WTC11 (cell line): ENCODE results near the gene HES6. TPM values are rescaled to one million over a fixed set of nuclear protein-coding genes. Genes with fewer than 3 reads are reported as not detected.

ENCODE experiments used
- ESRRA ChIP-seq: sonication (generic); formaldehyde crosslinking; IDR thresholded peaks from 2 replicates; pipeline ENCODE4 v1.8.1; 2022; ENCODE audit warnings: mild to moderate bottlenecking, missing genetic modification reagents, borderline replicate concordance
- ETV6 ChIP-seq: sonication (generic); formaldehyde crosslinking; IDR thresholded peaks from 2 replicates; pipeline ENCODE4 v1.8.1; 2022; ENCODE audit warnings: mild to moderate bottlenecking, missing genetic modification reagents
- FOXJ3 ChIP-seq: sonication (generic); formaldehyde crosslinking; IDR thresholded peaks from 2 replicates; pipeline ENCODE4 v1.9.0; 2021; ENCODE audit warnings: missing genetic modification reagents, mild to moderate bottlenecking, borderline replicate concordance
- JAZF1 ChIP-seq: fragments of 250-450 bp; sonication (Bioruptor Pico); IDR thresholded peaks from 2 replicates; pipeline ENCODE4 v1.9.0; 2021; ENCODE audit warnings: moderate library complexity, mild to moderate bottlenecking, inconsistent platforms
- KAT7 ChIP-seq: sonication (generic); formaldehyde crosslinking; IDR thresholded peaks from 2 replicates; pipeline ENCODE4 v1.8.1; 2023; ENCODE audit warnings: missing genetic modification reagents, mild to moderate bottlenecking, borderline replicate concordance
- MXD4 ChIP-seq: fragments of 250-450 bp; sonication (Bioruptor Pico); IDR thresholded peaks from 2 replicates; pipeline ENCODE4 v1.8.0; 2021; ENCODE audit warnings: mild to moderate bottlenecking, moderate library complexity, borderline replicate concordance
- MYBL2 ChIP-seq: sonication (generic); formaldehyde crosslinking; IDR thresholded peaks from 2 replicates; pipeline ENCODE4 v1.8.1; 2023; ENCODE audit warnings: mild to moderate bottlenecking, moderate library complexity, missing genetic modification reagents
- NFYB ChIP-seq: sonication (generic); formaldehyde crosslinking; conservative IDR thresholded peaks from 2 replicates; pipeline ENCODE4 v1.8.0; 2022; ENCODE audit warnings: low read depth, missing genetic modification reagents
- NR1H2 ChIP-seq: sonication (generic); formaldehyde crosslinking; IDR thresholded peaks from 2 replicates; pipeline ENCODE4 v1.9.0; 2021; ENCODE audit warnings: mild to moderate bottlenecking, moderate library complexity, missing genetic modification reagents
- NR3C1 ChIP-seq: sonication (generic); formaldehyde crosslinking; conservative IDR thresholded peaks from 2 replicates; pipeline ENCODE4 v1.8.1; 2023; ENCODE audit warnings: low read depth, mild to moderate bottlenecking, missing genetic modification reagents
- TEAD1 ChIP-seq: sonication (generic); formaldehyde crosslinking; IDR thresholded peaks from 2 replicates; pipeline ENCODE4 v1.8.0; 2022; ENCODE audit warnings: mild to moderate bottlenecking, missing genetic modification reagents
- ZNF138 ChIP-seq: sonication (generic); formaldehyde crosslinking; conservative IDR thresholded peaks from 2 replicates; pipeline ENCODE4 v1.8.1; 2022; ENCODE audit warnings: mild to moderate bottlenecking, moderate library complexity, missing genetic modification reagents
- ZNF263 ChIP-seq: sonication (generic); formaldehyde crosslinking; IDR thresholded peaks from 2 replicates; pipeline ENCODE4 v1.8.1; 2022; ENCODE audit warnings: low read depth, mild to moderate bottlenecking, moderate library complexity, missing genetic modification reagents
- ZNF396 ChIP-seq: fragments of 250-450 bp; sonication (Bioruptor Pico); IDR thresholded peaks from 2 replicates; pipeline ENCODE4 v1.8.0; 2021; ENCODE audit warnings: mild to moderate bottlenecking, moderate library complexity, borderline replicate concordance
- total RNA-seq: library from RNA; stranded (reverse); gene quantifications from 3 replicates; pipeline ENCODE4 v1.2.3, GENCODE V29; 2021
- TF ChIP-seq, protein P1 (sequence below): fragments of 250-450 bp; sonication (Bioruptor Pico); conservative IDR thresholded peaks from 2 replicates; pipeline ENCODE4 v1.9.0; 2021; ENCODE audit warnings: mild to moderate bottlenecking
- TF ChIP-seq, protein P2 (sequence below): sonication (generic); formaldehyde crosslinking; IDR thresholded peaks from 2 replicates; pipeline ENCODE4 v1.8.0; 2022; ENCODE audit warnings: mild to moderate bottlenecking, missing genetic modification reagents
- TF ChIP-seq, protein P3 (sequence below): sonication (generic); formaldehyde crosslinking; IDR thresholded peaks from 2 replicates; pipeline ENCODE4 v1.8.1; 2023; ENCODE audit warnings: mild to moderate bottlenecking, missing genetic modification reagents, moderate library complexity
- TF ChIP-seq, protein P4 (sequence below): sonication (generic); formaldehyde crosslinking; IDR thresholded peaks from 2 replicates; pipeline ENCODE4 v1.8.0; 2022; ENCODE audit warnings: mild to moderate bottlenecking, missing genetic modification reagents
- TF ChIP-seq, protein P5 (sequence below): fragments of 200-600 bp; IDR thresholded peaks from 2 replicates; pipeline ENCODE4 v1.8.0; 2022; ENCODE audit warnings: antibody characterized with exemption
- TF ChIP-seq, protein P6 (sequence below): sonication (generic); formaldehyde crosslinking; IDR thresholded peaks from 2 replicates; pipeline ENCODE4 v1.8.1; 2022; ENCODE audit warnings: missing genetic modification reagents, borderline replicate concordance

The HES6 gene
- total RNA-seq, 1 experiment from 2014 or later, result 52.1 TPM

DNA sequence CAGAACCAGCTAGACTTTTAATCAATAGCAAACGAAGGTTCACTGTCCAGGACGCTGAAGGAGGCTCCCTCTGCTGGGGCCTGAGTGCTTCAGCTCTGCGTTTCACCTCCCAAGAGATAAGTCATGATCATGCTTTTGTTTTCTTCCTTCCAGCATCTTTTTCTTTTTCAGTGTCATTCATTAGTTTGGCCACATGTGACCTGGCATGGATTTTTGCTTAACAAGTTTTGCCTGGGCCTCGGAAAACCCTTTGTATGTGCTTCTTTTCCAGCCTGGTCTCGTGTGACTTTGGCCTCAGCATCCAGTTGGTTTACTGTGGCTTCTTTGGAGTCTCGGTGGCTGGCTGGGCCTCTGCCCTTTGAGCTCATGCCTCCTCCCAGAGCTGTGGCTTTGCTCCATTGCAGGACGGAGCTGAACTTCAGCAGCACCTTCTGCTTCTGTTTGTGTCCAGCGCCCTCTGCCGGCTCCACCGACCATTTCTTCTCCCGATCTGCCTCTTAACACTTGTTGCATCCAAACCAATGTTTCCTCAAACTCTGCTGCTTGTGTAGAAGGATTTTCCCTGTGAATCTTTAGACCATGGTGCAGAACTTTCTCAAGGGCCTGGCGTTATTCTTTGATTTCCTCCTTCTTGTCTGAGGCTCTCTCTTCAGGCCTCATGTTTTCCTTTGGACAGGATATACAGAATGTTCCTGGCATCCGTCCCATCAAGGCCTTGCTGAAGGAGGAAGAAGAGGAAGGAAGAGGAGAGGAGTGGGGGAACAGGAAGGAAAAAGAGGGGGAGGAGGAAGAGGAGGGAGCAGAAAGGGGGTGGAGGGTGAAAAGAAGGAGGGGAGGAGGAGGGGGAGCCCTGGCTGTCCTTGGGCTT is 23.6 kb upstream of the HES6 start (continued):
- TF ChIP-seq KAT7 (CRISPR knock-in tag) (no peak), ZNF263 (CRISPR knock-in tag) (no peak), TEAD1 (CRISPR knock-in tag) (no peak), MXD4 (CRISPR knock-in tag) (no peak), ETV6 (0 out of 2 replicates have a peak, but pooled peaks have one; percentile 33), MYBL2 (no peak), NR3C1 (no peak), JAZF1 (CRISPR knock-in tag) (no peak), NR1H2 (CRISPR knock-in tag) (no peak), ZNF138 (CRISPR knock-in tag) (no peak), ZNF396 (CRISPR knock-in tag) (no peak), ESRRA (CRISPR knock-in tag) (no peak), FOXJ3 (CRISPR knock-in tag) (no peak), NFYB (CRISPR knock-in tag) (no peak)
- TF ChIP-seq, protein P1, sequence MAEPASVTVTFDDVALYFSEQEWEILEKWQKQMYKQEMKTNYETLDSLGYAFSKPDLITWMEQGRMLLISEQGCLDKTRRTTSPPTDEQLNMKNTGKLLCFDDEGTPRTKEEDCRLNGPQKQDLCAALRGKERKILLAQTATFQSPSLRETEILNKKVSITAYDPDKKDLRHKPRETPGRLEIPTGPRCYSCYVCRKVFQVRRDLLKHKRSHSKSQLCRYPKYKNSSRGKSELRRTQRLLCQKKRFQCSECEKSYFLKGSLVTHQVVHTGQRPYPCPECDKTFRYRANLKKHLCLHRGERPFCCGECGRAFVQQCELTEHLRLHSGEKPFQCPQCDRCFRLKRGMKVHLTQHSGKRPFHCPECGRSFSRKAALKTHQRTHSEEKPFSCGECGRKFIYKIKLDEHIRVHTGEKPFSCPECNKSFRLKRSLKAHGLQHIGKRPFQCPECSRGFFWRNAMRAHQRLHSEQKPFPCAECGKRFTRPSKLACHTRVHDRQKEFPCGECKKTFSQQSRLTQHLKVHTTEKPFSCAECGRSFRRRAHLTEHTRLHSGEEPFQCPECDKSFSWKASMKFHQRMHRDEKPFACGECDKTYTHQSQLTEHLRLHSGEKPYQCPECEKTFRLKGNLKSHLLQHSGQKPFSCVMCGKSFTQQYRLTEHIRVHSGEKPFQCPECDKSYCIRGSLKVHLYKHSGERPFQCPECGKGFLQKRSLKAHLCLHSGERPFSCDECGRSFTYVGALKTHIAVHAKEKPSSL, result no peak
- TF ChIP-seq, protein P2, sequence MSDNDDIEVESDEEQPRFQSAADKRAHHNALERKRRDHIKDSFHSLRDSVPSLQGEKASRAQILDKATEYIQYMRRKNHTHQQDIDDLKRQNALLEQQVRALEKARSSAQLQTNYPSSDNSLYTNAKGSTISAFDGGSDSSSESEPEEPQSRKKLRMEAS (CRISPR knock-in tag), result no peak
- TF ChIP-seq, protein P3, sequence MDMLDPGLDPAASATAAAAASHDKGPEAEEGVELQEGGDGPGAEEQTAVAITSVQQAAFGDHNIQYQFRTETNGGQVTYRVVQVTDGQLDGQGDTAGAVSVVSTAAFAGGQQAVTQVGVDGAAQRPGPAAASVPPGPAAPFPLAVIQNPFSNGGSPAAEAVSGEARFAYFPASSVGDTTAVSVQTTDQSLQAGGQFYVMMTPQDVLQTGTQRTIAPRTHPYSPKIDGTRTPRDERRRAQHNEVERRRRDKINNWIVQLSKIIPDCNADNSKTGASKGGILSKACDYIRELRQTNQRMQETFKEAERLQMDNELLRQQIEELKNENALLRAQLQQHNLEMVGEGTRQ (CRISPR knock-in tag), result no peak
- TF ChIP-seq, protein P4, sequence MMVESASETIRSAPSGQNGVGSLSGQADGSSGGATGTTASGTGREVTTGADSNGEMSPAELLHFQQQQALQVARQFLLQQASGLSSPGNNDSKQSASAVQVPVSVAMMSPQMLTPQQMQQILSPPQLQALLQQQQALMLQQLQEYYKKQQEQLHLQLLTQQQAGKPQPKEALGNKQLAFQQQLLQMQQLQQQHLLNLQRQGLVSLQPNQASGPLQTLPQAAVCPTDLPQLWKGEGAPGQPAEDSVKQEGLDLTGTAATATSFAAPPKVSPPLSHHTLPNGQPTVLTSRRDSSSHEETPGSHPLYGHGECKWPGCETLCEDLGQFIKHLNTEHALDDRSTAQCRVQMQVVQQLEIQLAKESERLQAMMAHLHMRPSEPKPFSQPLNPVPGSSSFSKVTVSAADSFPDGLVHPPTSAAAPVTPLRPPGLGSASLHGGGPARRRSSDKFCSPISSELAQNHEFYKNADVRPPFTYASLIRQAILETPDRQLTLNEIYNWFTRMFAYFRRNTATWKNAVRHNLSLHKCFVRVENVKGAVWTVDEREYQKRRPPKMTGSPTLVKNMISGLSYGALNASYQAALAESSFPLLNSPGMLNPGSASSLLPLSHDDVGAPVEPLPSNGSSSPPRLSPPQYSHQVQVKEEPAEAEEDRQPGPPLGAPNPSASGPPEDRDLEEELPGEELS (CRISPR knock-in tag), result no peak
- TF ChIP-seq, protein P5, sequence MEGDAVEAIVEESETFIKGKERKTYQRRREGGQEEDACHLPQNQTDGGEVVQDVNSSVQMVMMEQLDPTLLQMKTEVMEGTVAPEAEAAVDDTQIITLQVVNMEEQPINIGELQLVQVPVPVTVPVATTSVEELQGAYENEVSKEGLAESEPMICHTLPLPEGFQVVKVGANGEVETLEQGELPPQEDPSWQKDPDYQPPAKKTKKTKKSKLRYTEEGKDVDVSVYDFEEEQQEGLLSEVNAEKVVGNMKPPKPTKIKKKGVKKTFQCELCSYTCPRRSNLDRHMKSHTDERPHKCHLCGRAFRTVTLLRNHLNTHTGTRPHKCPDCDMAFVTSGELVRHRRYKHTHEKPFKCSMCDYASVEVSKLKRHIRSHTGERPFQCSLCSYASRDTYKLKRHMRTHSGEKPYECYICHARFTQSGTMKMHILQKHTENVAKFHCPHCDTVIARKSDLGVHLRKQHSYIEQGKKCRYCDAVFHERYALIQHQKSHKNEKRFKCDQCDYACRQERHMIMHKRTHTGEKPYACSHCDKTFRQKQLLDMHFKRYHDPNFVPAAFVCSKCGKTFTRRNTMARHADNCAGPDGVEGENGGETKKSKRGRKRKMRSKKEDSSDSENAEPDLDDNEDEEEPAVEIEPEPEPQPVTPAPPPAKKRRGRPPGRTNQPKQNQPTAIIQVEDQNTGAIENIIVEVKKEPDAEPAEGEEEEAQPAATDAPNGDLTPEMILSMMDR, result peak; percentile 68
- TF ChIP-seq, protein P6, sequence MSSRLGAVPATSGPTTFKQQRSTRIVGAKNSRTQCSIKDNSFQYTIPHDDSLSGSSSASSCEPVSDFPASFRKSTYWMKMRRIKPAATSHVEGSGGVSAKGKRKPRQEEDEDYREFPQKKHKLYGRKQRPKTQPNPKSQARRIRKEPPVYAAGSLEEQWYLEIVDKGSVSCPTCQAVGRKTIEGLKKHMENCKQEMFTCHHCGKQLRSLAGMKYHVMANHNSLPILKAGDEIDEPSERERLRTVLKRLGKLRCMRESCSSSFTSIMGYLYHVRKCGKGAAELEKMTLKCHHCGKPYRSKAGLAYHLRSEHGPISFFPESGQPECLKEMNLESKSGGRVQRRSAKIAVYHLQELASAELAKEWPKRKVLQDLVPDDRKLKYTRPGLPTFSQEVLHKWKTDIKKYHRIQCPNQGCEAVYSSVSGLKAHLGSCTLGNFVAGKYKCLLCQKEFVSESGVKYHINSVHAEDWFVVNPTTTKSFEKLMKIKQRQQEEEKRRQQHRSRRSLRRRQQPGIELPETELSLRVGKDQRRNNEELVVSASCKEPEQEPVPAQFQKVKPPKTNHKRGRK, result no peak
